ENCODE measurements around the gene GJA9.

The GJA9 gene

DNA sequence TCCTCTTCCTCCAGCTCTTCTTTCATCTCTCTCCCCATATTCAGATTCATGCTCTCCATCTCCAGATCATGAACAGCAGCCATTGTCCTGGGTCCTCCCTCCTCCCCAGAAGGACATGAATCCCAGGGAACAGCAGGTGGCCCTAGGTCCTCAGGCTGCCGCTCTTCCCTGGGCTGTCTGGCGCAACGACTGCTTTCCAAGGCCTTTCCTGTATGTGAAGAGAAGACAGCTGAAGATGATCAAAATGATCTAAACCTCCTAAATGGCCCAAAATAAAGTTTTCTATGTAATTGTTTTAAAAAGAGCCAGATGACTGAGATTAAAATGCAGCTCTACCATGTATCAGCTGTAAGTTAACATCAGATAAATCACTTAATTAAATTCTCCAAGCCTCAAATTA, 37.7 kb upstream of the GJA9 start:
- H3K27me3 ChIP-seq (ENCODE audit: insufficient read depth, poor library complexity, severe bottlenecking) = no peaks in the 10 kb centered on the region
- no peak for DNase-seq (ENCODE audit: low read depth in 1 of 2, low spot score in 1 of 2)
- no peak overlapping the region for H3K27ac ChIP-seq (replicated peaks)
- no peak overlapping the region for H3K4me3 ChIP-seq (replicated peaks; ENCODE audit: insufficient read depth, low read length)
- TF ChIP-seq SPI1 (IDR thresholded peaks at IDR 0.05; ENCODE audit: borderline replicate concordance, low read depth) (no peak), REST (IDR thresholded peaks at IDR 0.05; ENCODE audit: insufficient replicate concordance, low read depth) (no peak), GABPA (IDR thresholded peaks at IDR 0.05; ENCODE audit: low read depth) (no peak), POLR2AphosphoS5 (IDR thresholded peaks at IDR 0.05; ENCODE audit: low read depth) (no peak)
- TF ChIP-seq, protein P1, sequence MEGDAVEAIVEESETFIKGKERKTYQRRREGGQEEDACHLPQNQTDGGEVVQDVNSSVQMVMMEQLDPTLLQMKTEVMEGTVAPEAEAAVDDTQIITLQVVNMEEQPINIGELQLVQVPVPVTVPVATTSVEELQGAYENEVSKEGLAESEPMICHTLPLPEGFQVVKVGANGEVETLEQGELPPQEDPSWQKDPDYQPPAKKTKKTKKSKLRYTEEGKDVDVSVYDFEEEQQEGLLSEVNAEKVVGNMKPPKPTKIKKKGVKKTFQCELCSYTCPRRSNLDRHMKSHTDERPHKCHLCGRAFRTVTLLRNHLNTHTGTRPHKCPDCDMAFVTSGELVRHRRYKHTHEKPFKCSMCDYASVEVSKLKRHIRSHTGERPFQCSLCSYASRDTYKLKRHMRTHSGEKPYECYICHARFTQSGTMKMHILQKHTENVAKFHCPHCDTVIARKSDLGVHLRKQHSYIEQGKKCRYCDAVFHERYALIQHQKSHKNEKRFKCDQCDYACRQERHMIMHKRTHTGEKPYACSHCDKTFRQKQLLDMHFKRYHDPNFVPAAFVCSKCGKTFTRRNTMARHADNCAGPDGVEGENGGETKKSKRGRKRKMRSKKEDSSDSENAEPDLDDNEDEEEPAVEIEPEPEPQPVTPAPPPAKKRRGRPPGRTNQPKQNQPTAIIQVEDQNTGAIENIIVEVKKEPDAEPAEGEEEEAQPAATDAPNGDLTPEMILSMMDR (IDR thresholded peaks at IDR 0.05; ENCODE audit: insufficient read depth, low read length) = no peak

- DNase-seq (ENCODE audit: low read depth in 1 of 2, low spot score in 1 of 2) = no peak
- TF ChIP-seq, protein P1 (IDR thresholded peaks at IDR 0.05; ENCODE audit: insufficient read depth, low read length) = no peak
- TF ChIP-seq SPI1 (IDR thresholded peaks at IDR 0.05; ENCODE audit: borderline replicate concordance, low read depth) (no peak), REST (IDR thresholded peaks at IDR 0.05; ENCODE audit: insufficient replicate concordance, low read depth) (no peak), GABPA (IDR thresholded peaks at IDR 0.05; ENCODE audit: low read depth) (no peak), POLR2AphosphoS5 (IDR thresholded peaks at IDR 0.05; ENCODE audit: low read depth) (no peak)
Observed at GRCh38 chr1:38918568-38918967, 37.2 kb upstream of the GJA9 start.

DNA sequence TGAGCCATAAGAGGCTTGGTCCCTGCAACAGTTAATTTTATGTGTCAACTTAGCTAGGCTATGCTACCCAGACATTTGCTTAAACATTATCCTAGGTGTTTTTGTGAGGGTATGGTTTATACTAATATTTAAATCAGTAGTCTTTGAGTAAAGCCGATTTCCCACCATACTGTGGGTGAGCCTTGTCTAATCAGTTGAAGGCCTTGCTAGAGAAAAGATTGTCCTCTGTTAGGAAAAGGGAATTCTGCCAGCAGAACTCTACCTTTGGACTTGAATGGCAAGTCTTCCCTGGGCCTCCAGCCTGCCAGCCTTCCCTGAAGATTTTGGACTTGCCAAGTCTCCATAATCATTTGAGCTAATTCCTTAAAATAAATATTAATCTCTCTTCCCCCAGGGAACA, 36.4 kb upstream of the GJA9 start:
- TF ChIP-seq REST (IDR thresholded peaks at IDR 0.05; ENCODE audit: insufficient replicate concordance, low read depth) (no peak), SPI1 (IDR thresholded peaks at IDR 0.05; ENCODE audit: borderline replicate concordance, low read depth) (no peak), POLR2AphosphoS5 (IDR thresholded peaks at IDR 0.05; ENCODE audit: low read depth) (no peak), GABPA (IDR thresholded peaks at IDR 0.05; ENCODE audit: low read depth) (no peak)
- TF ChIP-seq, protein P1 (IDR thresholded peaks at IDR 0.05; ENCODE audit: insufficient read depth, low read length) = no peak
- Histone ChIP-seq H3K27ac (replicated peaks) (no peak overlapping the region), H3K27me3 (ENCODE audit: insufficient read depth, poor library complexity, severe bottlenecking) (no peaks in the 10 kb centered on the region), H3K4me3 (replicated peaks; ENCODE audit: insufficient read depth, low read length) (no peak overlapping the region)
- no peak for DNase-seq (ENCODE audit: low read depth in 1 of 2, low spot score in 1 of 2)

More at GRCh38 chr1:38918568-38918967, 37.2 kb upstream of the GJA9 start:
- no peak overlapping the region for H3K4me3 ChIP-seq (replicated peaks; ENCODE audit: insufficient read depth, low read length)
- H3K27me3 ChIP-seq (ENCODE audit: insufficient read depth, poor library complexity, severe bottlenecking) = no peaks in the 10 kb centered on the region
- H3K27ac ChIP-seq (replicated peaks) = no peak overlapping the region

Measured in HL-60 (cell line).